Stomach (tissue), 4 donors: ENCODE measurements around the gene HTD2.

Source experiments
- CTCF ChIP-seq, 7 experiments: fragments of 450-650 bp in 4 of 7; fragments of 200-600 bp in 3 of 7; sonication (generic) in 3 of 7; IDR thresholded peaks; one replicate each; pipeline ENCODE4 v1.5.1; 2016 to 2019; ENCODE audit warnings: antibody characterized with exemption in 7 of 7, control low read depth in 2 of 7, mild to moderate bottlenecking in 1 of 7
- EP300 ChIP-seq: sonication (generic); formaldehyde crosslinking; IDR thresholded peaks from one replicate; pipeline ENCODE4 v1.6.1; 2017; ENCODE audit warnings: antibody characterized with exemption
- POLR2A ChIP-seq, 4 donors: fragments of 450-650 bp; IDR thresholded peaks; one replicate each; pipeline ENCODE4 v1.6.1; 2016; ENCODE audit warnings: antibody characterized with exemption in 4 of 4, control low read depth in 2 of 4, mild to moderate bottlenecking in 1 of 4, moderate library complexity in 1 of 4
- POLR2AphosphoS5 ChIP-seq, 3 donors: sonication (generic); formaldehyde crosslinking; IDR thresholded peaks; one replicate each; pipeline ENCODE4 v1.6.1; 2016; ENCODE audit warnings: antibody characterized with exemption in 3 of 3

- no peak for TF ChIP-seq POLR2AphosphoS5 (IDR thresholded peaks at IDR 0.05)
- TF ChIP-seq EP300 = no peak
- TF ChIP-seq CTCF (IDR thresholded peaks at IDR 0.05) = no peak
- TF ChIP-seq POLR2A (IDR thresholded peaks at IDR 0.05) = no peak
Observed at GRCh38 chr3:58260733-58261132, 45.6 kb upstream of the HTD2 start.
